Fibroblast of the conjunctiva (primary cell): ENCODE results near the gene IWS1.
"Not testable (repeated sequence)": the region's sequence is repeated elsewhere in the genome, so short reads cannot be mapped to it uniquely, and the experiment has no call there.

Experiments
- DNase-seq: peaks from one replicate; pipeline ENCODE4 v3.0.0-alpha.2; 2010; ENCODE audit warnings: low read depth

The IWS1 gene

GRCh38 chr2:127527001-127527804 lies 914 bp upstream of the IWS1 start:
- no peak for DNase-seq

- no peak for DNase-seq
Observed at GRCh38 chr2:127525691-127526131, 578 bp downstream of the IWS1 start.

- DNase-seq = not testable (repeated sequence)
Observed at GRCh38 chr2:127524198-127524834, 2.0 kb downstream of the IWS1 start.

GRCh38 chr2:127523269-127523939 lies 2.9 kb downstream of the IWS1 start:
- no peak for DNase-seq

GRCh38 chr2:127520424-127520823 lies 5.9 kb downstream of the IWS1 start:
- DNase-seq = no peak

GRCh38 chr2:127517465-127517864 lies 8.8 kb downstream of the IWS1 start:
- no peak for DNase-seq

- peak; percentile 66 for DNase-seq
Observed at GRCh38 chr2:127516041-127516762, 10.1 kb downstream of the IWS1 start.

- DNase-seq = peak; percentile 36
Observed at GRCh38 chr2:127515383-127515915, 10.8 kb downstream of the IWS1 start.

GRCh38 chr2:127514485-127514884 lies 11.8 kb downstream of the IWS1 start:
- DNase-seq = no peak

GRCh38 chr2:127514076-127514475 lies 12.2 kb downstream of the IWS1 start:
- no peak for DNase-seq

- DNase-seq = no peak
Observed at GRCh38 chr2:127512362-127512761, 13.9 kb downstream of the IWS1 start.

GRCh38 chr2:127511917-127512316 lies 14.4 kb downstream of the IWS1 start:
- no peak for DNase-seq

GRCh38 chr2:127511090-127511695 lies 15.1 kb downstream of the IWS1 start:
- no peak for DNase-seq

GRCh38 chr2:127510073-127510472 lies 16.2 kb downstream of the IWS1 start:
- DNase-seq = no peak

- peak; percentile 99 for DNase-seq
Observed at GRCh38 chr2:127508631-127509034, 17.7 kb downstream of the IWS1 start.

GRCh38 chr2:127508023-127508630 lies 18.2 kb downstream of the IWS1 start:
- DNase-seq = no peak

GRCh38 chr2:127506510-127506909 lies 19.8 kb downstream of the IWS1 start:
- DNase-seq = no peak

- DNase-seq = no peak
Observed at GRCh38 chr2:127504552-127505430, 21.5 kb downstream of the IWS1 start.

GRCh38 chr2:127503491-127503890 lies 22.8 kb downstream of the IWS1 start:
- no peak for DNase-seq

- no peak for DNase-seq
Observed at GRCh38 chr2:127498386-127498785, 27.9 kb downstream of the IWS1 start.
